NCI-H1417 (cell line): Measurements from ENCODE around the gene LARGE1.
"Not testable (repeated sequence)": the region's sequence is repeated elsewhere in the genome, so short reads cannot be mapped to it uniquely, and the experiment has no call there.

Source experiments
- DNase-seq, 3 experiments: peaks; one replicate each; lab custom pipeline; 2025; lab: John Stamatoyannopoulos, UW

LARGE1 gene

DNA sequence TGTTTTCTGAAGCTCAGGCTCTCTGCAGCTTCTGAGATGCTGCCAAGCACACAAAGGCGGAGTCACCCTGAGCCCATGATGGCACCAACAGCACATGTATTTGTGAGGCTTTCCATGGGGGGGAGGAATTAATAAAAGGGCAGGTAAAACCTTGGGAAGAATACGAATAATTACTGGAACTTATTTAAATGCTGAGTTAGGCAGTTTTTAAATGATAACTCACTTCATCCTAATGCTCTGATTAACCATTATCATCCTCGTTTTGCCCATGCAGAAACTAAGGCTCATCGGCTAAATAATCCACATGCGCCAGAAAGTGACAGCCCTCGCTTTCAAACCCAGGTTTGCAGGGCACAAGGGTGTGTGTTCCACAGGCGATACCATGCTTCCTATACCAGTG lies 35.4 kb downstream of the LARGE1 start:
- no peak for DNase-seq

GRCh38 chr22:33883961-33884808 lies 36.1 kb downstream of the LARGE1 start:
- no peak for DNase-seq

DNA sequence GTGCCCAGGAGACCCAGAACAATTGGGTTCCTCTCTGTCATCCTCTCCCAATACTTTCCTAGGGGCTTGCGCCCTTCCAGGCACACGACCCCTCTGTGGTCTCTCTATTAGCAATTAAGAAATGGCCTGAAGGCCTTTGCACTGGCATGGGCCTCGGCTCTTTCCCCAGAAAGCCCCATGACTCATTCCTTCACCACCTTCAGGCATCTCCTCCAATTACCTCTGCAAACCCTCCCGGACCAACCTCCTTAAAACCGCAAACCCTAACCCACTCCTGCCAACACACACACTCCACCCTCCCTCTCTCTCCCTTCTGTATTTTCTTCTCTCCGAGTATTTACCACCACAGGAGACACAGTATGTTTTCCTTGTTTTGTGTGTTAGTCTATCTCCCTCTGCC lies 36.7 kb downstream of the LARGE1 start:
- DNase-seq: no peak

GRCh38 chr22:33882991-33883390 lies 37.3 kb downstream of the LARGE1 start:
- no peak for DNase-seq

DNA sequence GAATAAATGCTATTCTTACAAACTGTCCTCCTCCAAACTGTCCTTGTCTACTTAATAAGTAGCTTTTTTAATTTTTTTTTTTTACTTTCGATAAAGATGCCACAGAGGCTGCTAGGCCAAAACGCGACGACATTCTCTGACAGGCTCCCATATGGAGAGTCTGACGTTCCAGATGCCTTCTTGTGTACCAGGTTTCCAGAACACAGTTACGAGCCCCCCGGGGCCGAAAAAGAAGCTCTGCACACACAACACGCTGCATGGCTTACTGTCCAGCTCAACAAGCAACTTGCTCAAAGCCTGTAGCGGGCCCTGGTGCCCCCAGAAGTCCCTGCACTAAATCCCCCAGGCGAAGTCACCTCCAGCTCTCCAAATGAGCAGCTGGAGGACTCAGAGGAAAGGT lies 39.3 kb downstream of the LARGE1 start:
- DNase-seq: no peak

DNA sequence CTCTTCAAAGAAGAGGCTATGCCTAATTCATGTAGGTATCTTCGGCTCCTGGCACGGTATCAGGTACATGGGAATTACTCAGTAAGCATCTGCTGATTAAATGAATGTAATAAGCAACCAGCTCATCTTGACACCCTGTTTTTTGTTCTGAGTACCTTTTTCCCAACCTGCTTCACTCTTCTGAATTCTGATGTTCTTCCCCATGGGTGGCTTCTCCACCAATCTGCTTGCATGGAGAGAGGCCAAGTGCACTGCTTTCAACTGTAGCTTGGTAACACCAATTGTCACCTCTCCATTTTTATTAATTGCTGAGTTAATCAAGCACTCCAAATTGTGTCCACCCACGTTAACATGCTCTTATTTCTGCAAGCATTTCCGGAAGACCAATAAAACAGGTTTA lies 40.5 kb downstream of the LARGE1 start:
- DNase-seq: no peak

DNA sequence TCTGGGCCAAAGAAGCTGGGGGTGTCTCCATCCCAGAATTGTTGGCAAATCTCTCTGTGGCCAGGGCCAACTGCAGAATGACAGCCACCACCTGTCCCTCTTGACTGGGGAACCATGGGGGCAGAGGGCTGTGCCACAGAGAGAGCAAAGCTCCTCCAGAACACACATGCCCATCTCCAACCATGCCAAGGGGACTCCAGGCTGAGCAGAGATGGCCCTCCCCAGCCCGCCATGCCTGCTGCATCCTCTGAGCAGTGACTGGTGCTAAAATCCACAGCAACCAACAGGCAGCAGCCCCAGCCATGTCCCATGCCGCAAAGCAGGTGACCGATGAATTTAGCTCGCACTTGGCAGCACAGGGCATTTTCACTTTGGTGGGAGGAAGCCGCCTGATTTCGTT lies 45.0 kb downstream of the LARGE1 start:
- no peak for DNase-seq

DNA sequence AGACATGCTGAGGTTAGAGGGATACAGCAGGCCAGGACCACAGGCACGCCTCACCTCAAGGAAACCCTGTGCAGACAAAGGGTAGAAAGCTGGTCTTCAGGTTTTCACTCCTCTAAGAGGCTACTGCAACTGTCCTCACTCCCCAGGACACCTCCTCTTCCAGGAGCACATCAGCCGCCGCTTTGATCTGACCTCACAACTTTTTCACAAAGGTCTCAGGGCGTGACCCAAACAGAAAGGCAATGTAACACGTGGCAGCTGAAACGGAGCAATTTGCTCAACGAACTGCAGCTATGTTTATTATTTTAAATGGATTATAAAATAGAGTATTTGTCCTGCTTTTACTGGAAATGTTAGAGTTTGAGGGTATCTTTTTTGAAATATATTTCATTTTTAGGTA lies 46.1 kb downstream of the LARGE1 start:
- DNase-seq: no peak

DNA sequence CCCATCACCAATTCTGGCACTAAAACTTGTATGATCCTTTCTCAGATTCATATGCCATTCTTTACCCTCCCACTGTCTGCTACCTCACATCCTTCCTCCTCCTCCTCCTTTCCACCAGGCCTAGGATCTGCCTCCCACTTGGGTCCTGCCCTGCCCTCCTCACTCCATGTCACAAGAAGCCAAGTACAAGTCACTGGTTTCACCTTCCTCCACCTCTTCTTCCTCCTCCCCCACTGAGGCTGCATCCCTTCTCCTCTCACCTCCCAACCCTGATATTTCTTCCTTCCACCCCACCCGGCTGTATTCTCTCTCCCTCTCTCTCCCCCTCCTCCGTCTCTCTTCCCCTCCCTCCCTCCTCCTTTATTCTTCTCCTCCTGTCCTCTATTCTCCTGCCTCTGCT lies 46.6 kb downstream of the LARGE1 start:
- no peak for DNase-seq

GRCh38 chr22:33873186-33873585 lies 47.1 kb downstream of the LARGE1 start:
- DNase-seq: peak in 2 of 3 experiments; percentile 17 to 72

- DNase-seq: no peak
Observed at GRCh38 chr22:33871935-33872334, 48.3 kb downstream of the LARGE1 start.

- DNase-seq: no peak
Observed at GRCh38 chr22:33869946-33870345, 50.3 kb downstream of the LARGE1 start.

DNA sequence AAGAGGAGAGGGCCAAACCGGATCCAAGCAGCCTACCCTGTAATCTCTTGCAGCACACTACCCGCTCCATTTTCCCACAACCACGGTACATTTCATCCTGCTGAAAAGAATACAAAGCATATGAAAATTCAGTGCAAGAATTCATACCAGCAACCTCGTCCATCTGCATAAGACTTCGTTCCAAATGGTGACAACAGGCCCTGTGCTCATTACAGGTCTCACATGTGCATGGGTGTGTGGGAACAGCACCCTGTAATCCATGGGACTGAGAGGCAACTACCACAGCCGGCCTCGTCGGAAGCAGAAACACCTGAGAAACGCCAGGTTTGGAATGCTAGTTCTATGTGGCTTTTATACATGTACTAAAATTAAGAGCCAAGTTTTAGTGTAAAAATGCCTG lies 52.3 kb downstream of the LARGE1 start:
- DNase-seq: no peak

GRCh38 chr22:33867118-33867866 lies 53.0 kb downstream of the LARGE1 start:
- DNase-seq: peak in 2 of 3 experiments; percentile 2 to 13

GRCh38 chr22:33866511-33866910 lies 53.8 kb downstream of the LARGE1 start:
- no peak for DNase-seq

GRCh38 chr22:33865996-33866395 lies 54.3 kb downstream of the LARGE1 start:
- no peak for DNase-seq

DNA sequence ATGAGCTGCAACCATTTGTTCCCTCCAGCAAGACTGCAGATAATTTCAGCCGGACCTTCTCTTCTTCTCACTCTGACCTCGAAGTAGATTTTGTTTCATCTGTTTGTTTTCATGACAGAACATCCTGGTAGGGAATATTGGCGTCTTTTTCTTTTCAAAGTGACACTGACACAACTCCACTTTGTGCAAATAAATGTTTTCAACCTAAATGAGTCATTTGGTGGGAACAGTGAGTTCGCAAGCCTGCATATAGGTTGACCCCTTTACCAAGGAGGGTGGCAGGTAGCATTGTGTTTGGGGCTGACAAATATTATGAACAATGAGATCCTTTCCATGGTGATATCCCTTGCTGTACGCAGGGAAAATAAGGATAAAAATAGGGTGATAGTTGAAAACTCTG lies 55.0 kb downstream of the LARGE1 start:
- no peak for DNase-seq

DNA sequence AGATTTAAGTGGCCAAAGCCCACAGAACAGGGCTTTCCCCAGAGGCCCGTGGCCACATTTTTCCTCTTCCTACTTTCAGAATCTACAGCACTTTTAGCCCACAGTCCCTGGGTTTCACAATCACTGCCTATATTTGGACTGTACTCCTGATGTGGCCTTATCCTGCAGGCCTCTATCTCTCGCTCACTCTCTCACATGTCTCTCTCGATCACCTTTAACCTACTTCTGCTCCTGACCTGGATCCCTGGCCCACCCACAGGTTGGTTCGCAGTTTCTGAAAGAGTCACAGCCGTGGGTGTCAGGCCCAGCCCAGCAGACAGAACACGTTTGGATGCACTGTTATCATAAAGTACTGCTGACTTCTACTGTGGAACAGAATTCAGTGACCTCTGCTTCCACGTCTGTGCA lies 55.5 kb downstream of the LARGE1 start:
- DNase-seq: no peak

DNA sequence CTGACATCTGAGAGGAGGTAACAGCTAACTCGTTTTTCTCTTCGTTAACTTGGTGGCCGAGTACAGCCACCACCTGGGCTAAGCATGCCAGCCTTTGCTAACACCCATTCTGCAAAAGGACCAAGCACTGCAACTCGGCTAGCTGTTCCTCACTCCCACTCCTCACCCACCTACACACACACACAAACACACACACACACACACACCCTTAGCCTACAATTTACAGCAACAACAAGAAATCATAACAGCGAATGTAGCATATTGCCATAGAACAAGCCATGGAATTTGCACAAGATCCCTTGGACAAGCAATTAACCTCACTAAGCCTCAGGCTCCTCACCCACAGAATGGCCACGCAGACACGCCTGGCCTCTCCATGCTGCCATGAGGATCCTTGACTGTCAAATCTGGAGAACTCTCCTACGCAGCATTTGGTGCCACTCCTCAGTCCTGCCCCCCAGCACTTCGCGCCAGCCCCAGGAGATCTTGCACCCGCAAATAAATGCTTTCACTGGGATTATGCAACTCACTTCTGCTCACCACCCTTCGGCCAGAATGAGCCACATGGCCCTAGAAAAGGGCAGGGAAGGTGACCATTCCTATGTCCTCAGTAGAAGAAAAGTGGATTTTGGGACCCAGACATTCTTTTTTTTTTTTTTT lies 58.9 kb downstream of the LARGE1 start:
- DNase-seq: no peak

DNA sequence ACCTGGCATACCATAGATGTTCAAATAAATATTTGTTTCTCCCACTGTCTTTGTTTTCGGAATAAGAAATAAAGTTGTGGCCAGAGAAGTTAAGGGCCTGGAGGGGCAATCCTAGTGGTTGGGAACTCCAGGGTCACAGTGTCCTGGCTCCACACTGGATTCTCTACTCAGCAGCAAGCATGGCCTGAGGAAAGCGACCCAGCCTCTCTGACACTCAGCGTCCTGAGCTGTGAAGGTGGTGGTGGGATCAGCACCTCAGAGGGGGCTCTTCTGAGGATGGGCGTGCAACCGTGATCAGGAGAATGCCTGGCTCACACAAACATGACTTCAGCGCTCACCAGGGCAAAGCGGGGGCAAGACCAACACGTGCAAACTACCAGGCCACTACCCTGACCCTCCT lies 59.9 kb downstream of the LARGE1 start:
- no peak for DNase-seq

DNA sequence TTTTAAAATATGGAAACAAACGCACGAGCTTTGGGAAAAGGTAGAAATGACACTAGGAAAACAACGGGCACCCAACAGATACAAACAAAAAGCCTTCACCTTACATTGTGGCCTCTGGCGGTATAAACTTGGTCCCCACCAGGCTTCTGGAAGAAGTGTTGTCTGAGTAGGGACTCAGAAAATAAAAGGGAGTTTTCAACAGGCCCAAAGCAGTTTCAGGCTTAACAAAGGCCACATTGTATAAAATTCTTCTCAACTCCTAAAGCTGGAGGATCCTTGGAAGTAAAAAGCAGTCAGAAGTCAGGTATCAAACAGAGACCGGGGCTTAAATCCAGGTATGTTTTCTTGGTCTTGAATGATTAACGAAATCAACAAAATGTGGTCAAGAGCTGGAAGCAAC lies 61.0 kb downstream of the LARGE1 start:
- DNase-seq: no peak

GRCh38 chr22:33858653-33859052 lies 61.6 kb downstream of the LARGE1 start:
- DNase-seq: not testable (repeated sequence)

DNA sequence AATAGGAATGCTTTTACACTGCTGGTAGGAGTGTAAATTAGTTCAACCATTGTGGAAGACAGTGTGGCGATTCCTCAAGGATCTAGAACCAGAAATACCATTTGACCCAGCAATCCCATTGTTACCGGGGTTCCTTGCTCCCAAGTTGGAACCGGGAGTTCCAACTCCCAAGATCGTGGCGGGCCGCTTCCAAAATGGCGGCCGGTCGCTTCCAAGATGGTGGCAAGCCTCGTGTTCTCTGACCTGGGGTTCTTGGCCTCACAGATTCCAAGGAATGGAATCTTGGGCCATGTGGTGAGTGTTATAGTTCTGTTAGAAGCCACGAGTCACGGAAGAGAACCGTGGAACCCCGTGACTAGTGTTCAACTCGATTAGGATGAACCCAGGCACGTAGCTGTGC lies 62.5 kb downstream of the LARGE1 start:
- not testable (repeated sequence) for DNase-seq
